Cardiac muscle cell (in vitro differentiated cells and primary cell): ENCODE measurements around the gene RGPD8. TPM values are rescaled to one million over a fixed set of nuclear protein-coding genes. Genes with fewer than 3 reads are reported as not detected.

Experiments used
- DNase-seq, 2 donors: peaks; one replicate each; pipeline versions ENCODE4 v3.0.0 to v3.0.0-alpha.2; 2010 to 2017; ENCODE audit warnings: low read depth in 1 of 2, low spot score in 1 of 2
- H3K27ac ChIP-seq: fragments of 200-600 bp; sonication (generic); 2 replicates; pipeline ENCODE4 v1.5.1; 2016
- H3K27me3 ChIP-seq: fragments of 200-600 bp; sonication (generic); 2 replicates; pipeline ENCODE4 v1.6.0; 2016; ENCODE audit warnings: control low read depth
- H3K36me3 ChIP-seq: fragments of 200-600 bp; sonication (generic); 2 replicates; pipeline ENCODE4 v1.5.1; 2016; ENCODE audit warnings: control low read depth
- H3K4me1 ChIP-seq: fragments of 200-600 bp; sonication (generic); 2 replicates; pipeline ENCODE4 v1.8.1; 2017; ENCODE audit warnings: low read depth, mild to moderate bottlenecking, mixed run types
- H3K4me3 ChIP-seq: fragments of 200-600 bp; sonication (generic); 2 replicates; pipeline ENCODE4 v1.5.1; 2016; ENCODE audit warnings: mild to moderate bottlenecking
- H3K9me3 ChIP-seq: fragments of 200-600 bp; sonication (generic); 2 replicates; pipeline ENCODE4 v1.5.1; 2017; ENCODE audit warnings: low read depth, mild to moderate bottlenecking, control low read depth
- polyA plus RNA-seq: library from polyadenylated mRNA; unstranded; fragments of >200 nt; fragmentation: Nextera tagmentation; extraction: Ambion mirVana; gene quantifications from 2 replicates; pipeline ENCODE4 v1.2.1, GENCODE V29; 2016
- total RNA-seq: library from RNA; depleted of rRNA; stranded (reverse); fragments of >200 nt; gene quantifications from 2 replicates; pipeline ENCODE4 v1.2.3, GENCODE V29; 2016
- TF ChIP-seq, protein P1 (sequence below): IDR thresholded peaks from 2 replicates; pipeline ENCODE4 v1.5.1; 2012; ENCODE audit warnings: low read depth, mild to moderate bottlenecking, low read length

RGPD8 gene
- total and polyA plus RNA-seq, 2 experiments from 2014 or later: 4.2 to 17.0 TPM

DNA sequence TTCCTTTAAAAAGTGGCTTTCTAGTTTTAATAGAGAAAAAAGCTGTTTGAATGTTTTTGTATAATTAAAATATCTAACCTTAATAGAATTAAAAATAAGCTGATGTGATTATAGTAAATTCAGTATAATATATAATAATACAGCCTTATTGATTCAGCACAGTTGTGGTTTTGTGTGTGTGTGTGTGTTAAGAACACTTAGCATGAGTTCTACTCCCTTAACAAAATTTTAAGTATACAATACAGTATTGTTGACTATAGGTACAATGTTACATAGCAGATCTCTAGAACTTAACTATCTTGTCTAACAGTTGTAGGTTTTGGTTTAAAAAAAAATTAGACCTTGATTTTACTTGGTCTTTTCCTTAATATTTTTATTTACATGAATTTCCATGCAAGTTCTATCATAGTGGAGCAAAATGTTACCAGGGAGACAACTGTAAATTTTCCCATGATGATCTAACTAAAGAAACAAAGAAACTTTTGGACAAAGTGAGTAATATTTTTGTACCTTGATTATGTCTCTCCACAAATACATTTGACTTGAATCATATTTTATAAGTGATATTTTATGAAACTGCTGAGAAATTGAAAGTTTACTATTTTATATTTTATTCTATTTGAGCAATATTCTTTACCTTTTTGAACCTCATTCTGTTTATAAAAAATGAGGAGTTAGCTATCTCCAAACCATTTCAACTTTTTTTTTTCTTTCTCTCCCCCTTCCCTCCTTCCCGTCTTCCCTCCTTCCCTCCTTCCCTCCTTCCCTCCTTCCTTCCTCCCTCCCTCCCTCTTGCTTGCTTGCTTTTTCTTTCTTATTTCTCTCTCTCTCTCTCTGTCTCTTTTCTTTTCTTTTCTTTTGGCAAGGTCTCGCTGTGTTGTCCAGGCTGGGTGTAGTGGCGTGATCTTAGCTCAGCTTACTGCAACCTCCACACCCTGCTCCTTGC lies 111.8 kb downstream of the RGPD8 start:
- TF ChIP-seq, protein P1, sequence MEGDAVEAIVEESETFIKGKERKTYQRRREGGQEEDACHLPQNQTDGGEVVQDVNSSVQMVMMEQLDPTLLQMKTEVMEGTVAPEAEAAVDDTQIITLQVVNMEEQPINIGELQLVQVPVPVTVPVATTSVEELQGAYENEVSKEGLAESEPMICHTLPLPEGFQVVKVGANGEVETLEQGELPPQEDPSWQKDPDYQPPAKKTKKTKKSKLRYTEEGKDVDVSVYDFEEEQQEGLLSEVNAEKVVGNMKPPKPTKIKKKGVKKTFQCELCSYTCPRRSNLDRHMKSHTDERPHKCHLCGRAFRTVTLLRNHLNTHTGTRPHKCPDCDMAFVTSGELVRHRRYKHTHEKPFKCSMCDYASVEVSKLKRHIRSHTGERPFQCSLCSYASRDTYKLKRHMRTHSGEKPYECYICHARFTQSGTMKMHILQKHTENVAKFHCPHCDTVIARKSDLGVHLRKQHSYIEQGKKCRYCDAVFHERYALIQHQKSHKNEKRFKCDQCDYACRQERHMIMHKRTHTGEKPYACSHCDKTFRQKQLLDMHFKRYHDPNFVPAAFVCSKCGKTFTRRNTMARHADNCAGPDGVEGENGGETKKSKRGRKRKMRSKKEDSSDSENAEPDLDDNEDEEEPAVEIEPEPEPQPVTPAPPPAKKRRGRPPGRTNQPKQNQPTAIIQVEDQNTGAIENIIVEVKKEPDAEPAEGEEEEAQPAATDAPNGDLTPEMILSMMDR: no peak
- Histone ChIP-seq H3K4me3 (no peak overlapping the region), H3K27me3 (no peaks in the 10 kb centered on the region), H3K4me1 (no peaks in the 10 kb centered on the region), H3K36me3 (peaks cover 35% of the 10 kb centered on the region), H3K27ac (no peak overlapping the region), H3K9me3 (no peaks in the 10 kb centered on the region)
- no peak for DNase-seq

Other genes starting within 250 kb of the RGPD8 start
- gene ZC3H8, start 178.6 kb downstream of the RGPD8 start, total RNA-seq: 8.5 and 12.1 TPM in 2 replicates
- gene ZC3H8, start 178.6 kb downstream of the RGPD8 start, polyA plus RNA-seq: 14.1 and 19.4 TPM in 2 replicates
- 4.5 and 10.7 TPM in 2 replicates for gene ZC3H6, start 158.0 kb downstream of the RGPD8 start, total RNA-seq
- 2.9 and 4.9 TPM in 2 replicates for gene ZC3H6, start 158.0 kb downstream of the RGPD8 start, polyA plus RNA-seq
- gene TTL, start 48.5 kb upstream of the RGPD8 start, total RNA-seq: 21.8 and 29.7 TPM in 2 replicates
- 26.3 and 32.6 TPM in 2 replicates for gene TTL, start 48.5 kb upstream of the RGPD8 start, polyA plus RNA-seq
- 7.8 and 12.6 TPM in 2 replicates for gene POLR1B, start 108.8 kb upstream of the RGPD8 start, total RNA-seq
- 8.4 and 9.9 TPM in 2 replicates for gene POLR1B, start 108.8 kb upstream of the RGPD8 start, polyA plus RNA-seq
- gene CHCHD5, start 151.0 kb upstream of the RGPD8 start, total RNA-seq: 32.3 and 34.9 TPM in 2 replicates
- gene CHCHD5, start 151.0 kb upstream of the RGPD8 start, polyA plus RNA-seq: 74.4 and 84.5 TPM in 2 replicates
- 10.0 and 11.4 TPM in 2 replicates for gene SLC20A1, start 212.3 kb upstream of the RGPD8 start, total RNA-seq
- gene SLC20A1, start 212.3 kb upstream of the RGPD8 start, polyA plus RNA-seq: 21.7 and 22.9 TPM in 2 replicates